Endothelial cell (in vitro differentiated cells): Measurements from ENCODE around the gene JADE3. TPM values are rescaled to one million over a fixed set of nuclear protein-coding genes. Genes with fewer than 3 reads are reported as not detected.
A peak's percentile ranks its signal among the peaks of the same experiment; 100 is the strongest.

Source experiments
- DNase-seq: peaks from one replicate; pipeline ENCODE4 v3.0.0; 2021; ENCODE audit warnings: low spot score
- H3K27ac Mint-ChIP-seq: one replicate; pipeline ENCODE4 v1.8.0; 2021; ENCODE audit warnings: mixed read lengths, inconsistent platforms; ENCODE audit not compliant: unreplicated experiment
- H3K27me3 Mint-ChIP-seq: one replicate; pipeline ENCODE4 v1.8.0; 2021; ENCODE audit warnings: mild to moderate bottlenecking, moderate library complexity, mixed read lengths, inconsistent platforms; ENCODE audit not compliant: unreplicated experiment
- H3K36me3 Mint-ChIP-seq: one replicate; pipeline ENCODE4 v1.8.0; 2021; ENCODE audit warnings: mild to moderate bottlenecking, low read depth, mixed read lengths, inconsistent platforms; ENCODE audit not compliant: unreplicated experiment
- H3K4me1 Mint-ChIP-seq: one replicate; pipeline ENCODE4 v1.8.0; 2021; ENCODE audit warnings: mild to moderate bottlenecking, mixed read lengths, inconsistent platforms; ENCODE audit not compliant: unreplicated experiment
- H3K4me3 Mint-ChIP-seq: one replicate; pipeline ENCODE4 v1.8.0; 2021; ENCODE audit warnings: mild to moderate bottlenecking, mixed read lengths, inconsistent platforms; ENCODE audit not compliant: unreplicated experiment
- H3K9me3 Mint-ChIP-seq: one replicate; pipeline ENCODE4 v1.8.0; 2021; ENCODE audit warnings: mixed read lengths, inconsistent platforms; ENCODE audit not compliant: unreplicated experiment
- total RNA-seq: library from RNA; stranded (reverse); fragmentation: NEBNext Ultra II Directional; extraction: Animal tissue kit (Norgen Biotek cat#: 25700); gene quantifications from one replicate; pipeline ENCODE4 v1.2.1, GENCODE V29; 2021; ENCODE audit not compliant: unreplicated experiment
- TF ChIP-seq, protein P1 (sequence below): fragments of 200-600 bp; sonication (generic); IDR thresholded peaks from one replicate; pipeline ENCODE4 v1.5.0; 2021; ENCODE audit warnings: antibody characterized with exemption; ENCODE audit not compliant: unreplicated experiment

Gene JADE3
- total RNA-seq, 1 donor from 2014 or later: 17.4 TPM

DNA sequence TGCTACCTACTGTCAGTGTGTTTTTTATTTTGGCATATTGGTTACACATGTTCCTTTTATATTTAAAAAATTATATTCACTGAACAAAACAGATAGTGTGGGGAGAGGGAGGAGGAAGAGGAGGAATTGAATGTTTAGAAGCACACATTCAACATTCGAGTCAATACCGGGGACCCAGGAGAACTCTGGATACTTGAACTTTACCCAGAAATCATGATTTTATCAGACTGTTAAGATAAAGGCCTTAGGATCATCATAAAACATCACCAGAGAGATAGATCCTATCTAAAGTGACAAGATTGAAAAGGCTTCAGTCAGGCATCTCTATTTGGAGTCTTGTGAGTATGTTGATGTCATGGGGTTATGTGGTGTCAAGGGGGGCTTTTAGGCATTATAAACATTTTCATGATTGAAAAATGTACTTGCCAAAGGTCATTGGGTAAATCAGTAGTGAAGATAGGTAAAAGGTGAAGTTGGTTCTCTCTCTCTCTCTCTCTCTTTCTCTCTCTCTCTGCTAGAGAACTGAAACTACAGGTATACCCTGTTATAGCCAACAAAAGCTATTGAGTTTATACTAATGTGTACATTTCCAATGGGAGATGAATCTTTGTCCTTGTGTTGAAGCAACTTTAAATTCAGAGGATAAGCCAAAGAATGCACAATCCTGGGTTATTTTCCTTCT is 149.2 kb downstream of the JADE3 start:
- no peak overlapping the region for H3K27ac Mint-ChIP-seq
- H3K4me3 Mint-ChIP-seq: no peak overlapping the region
- peaks cover 3% of the 10 kb centered on the region for H3K36me3 Mint-ChIP-seq
- H3K4me1 Mint-ChIP-seq: no peaks in the 10 kb centered on the region
- no peaks in the 10 kb centered on the region for H3K9me3 Mint-ChIP-seq
- DNase-seq: no peak
- H3K27me3 Mint-ChIP-seq: no peaks in the 10 kb centered on the region
- TF ChIP-seq, protein P1, sequence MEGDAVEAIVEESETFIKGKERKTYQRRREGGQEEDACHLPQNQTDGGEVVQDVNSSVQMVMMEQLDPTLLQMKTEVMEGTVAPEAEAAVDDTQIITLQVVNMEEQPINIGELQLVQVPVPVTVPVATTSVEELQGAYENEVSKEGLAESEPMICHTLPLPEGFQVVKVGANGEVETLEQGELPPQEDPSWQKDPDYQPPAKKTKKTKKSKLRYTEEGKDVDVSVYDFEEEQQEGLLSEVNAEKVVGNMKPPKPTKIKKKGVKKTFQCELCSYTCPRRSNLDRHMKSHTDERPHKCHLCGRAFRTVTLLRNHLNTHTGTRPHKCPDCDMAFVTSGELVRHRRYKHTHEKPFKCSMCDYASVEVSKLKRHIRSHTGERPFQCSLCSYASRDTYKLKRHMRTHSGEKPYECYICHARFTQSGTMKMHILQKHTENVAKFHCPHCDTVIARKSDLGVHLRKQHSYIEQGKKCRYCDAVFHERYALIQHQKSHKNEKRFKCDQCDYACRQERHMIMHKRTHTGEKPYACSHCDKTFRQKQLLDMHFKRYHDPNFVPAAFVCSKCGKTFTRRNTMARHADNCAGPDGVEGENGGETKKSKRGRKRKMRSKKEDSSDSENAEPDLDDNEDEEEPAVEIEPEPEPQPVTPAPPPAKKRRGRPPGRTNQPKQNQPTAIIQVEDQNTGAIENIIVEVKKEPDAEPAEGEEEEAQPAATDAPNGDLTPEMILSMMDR: no peak

DNA sequence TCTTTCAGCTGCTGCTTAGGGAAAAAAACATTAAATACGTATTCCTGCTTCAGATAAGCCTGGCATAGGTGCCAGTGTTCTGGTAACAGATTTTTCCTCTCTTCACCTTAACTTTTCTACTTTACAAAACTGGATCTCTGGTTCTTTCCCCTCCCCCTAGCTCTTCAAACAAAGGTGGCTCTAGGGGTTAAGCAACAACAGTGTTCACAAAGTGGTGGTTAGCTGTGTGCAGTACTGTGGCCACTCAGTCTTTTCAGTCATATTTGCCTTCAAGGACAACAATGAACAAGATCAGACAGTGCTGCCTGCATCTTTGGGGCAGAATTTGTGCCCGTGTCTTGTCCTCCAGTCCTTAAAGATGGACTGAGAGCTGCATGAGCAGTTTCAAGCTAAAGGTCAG is 151.0 kb downstream of the JADE3 start:
- Mint-ChIP-seq H3K4me1 (no peaks in the 10 kb centered on the region), H3K27ac (no peak overlapping the region), H3K36me3 (no peaks in the 10 kb centered on the region), H3K4me3 (no peak overlapping the region), H3K9me3 (no peaks in the 10 kb centered on the region), H3K27me3 (no peaks in the 10 kb centered on the region)
- no peak for DNase-seq
- TF ChIP-seq, protein P1: no peak

DNA sequence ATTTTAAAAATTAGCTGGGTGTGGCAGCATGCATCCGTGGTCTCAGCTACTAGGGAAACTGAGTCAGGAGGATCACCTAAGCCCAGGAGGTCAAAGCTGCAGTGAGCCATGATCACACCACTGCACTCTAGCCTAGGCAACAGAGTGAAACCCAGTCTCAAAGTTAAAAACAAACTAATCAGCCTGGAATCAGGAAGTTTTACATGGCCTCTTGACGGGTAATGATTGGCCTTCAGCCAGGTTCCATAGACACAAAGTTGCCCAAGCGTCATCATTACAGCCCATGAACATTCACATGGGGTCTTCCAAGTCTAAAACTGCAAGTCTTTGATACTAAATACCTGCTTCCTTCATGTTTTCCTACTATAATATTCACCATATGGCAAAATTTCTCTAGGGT is 156.0 kb downstream of the JADE3 start:
- Mint-ChIP-seq H3K36me3 (no peaks in the 10 kb centered on the region), H3K4me1 (no peaks in the 10 kb centered on the region), H3K27ac (no peak overlapping the region), H3K4me3 (no peak overlapping the region), H3K27me3 (peaks cover 1% of the 10 kb centered on the region), H3K9me3 (no peaks in the 10 kb centered on the region)
- no peak for DNase-seq
- TF ChIP-seq, protein P1: no peak

DNA sequence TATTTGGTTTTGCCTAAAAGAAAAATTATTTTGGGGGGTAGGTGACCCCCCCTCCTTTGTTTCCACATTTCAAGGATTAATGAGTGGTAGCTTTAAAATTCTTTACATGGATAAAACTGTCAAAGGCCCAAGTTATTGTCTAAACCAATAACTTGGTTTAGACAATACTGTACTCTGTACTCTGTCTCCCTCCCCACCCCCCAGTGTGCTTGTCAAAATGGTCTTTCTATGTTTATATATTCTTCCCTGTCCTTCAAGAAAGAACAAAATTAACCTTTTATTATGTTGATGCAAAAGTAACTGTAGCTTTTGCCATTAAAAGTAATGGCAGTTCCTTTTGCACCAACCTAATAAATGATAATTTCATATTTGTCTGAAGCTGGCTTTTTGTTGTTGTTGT is 156.5 kb downstream of the JADE3 start:
- TF ChIP-seq, protein P1: no peak
- no peaks in the 10 kb centered on the region for H3K9me3 Mint-ChIP-seq

DNA sequence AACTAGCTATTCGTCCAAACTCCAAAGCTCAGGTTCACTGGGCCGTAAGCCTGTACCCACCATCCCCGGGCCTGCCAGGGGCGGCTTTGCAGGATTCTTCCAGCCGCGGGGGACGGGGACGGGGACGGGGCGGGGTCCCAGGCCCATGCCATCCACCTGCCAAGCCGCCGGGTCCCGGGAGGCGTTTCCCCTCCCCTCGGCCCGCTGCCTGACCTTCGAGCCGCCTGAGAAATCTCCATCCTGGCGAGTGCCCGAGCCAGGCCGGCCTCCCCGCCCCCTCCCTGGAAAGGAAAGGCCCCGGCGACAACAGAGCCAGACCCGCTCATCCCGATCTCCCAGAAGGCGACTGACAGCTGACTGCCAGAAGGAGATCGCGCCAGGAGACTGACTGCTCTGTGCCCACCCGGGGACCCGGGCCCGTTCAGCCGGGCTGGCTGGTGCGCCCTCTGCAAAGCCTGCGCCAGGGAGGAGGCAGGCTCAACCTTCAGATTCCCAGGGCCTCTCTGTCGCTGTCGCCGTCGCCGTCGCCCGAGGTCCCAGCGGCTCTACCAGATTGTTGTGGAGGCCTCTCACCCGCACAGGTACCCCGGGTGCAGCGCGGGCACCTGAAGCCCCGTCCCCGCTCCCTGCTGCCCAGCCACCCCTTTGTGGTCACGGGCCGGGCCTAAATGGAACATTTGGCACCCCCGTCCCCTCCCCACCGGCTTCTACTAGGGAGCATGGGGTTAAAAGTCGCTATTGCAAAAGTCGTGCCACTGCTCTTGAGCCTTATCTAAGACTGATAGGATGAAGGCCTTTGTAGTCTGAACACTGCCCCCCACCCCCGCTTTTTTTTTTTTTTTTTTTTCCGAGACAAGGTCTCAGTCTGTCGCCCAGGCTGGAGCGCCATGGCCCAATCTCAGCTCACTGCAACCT is 166.2 kb downstream of the JADE3 start, which contains the start of gene RGN:
TSS of gene RGN (plus strand) at position 315 of the 915 bp plus-strand sequence. CDS start 2,702 bp downstream, outside the sequence.
- TF ChIP-seq, protein P1: no peak
- Mint-ChIP-seq H3K9me3 (no peaks in the 10 kb centered on the region), H3K27me3 (no peaks in the 10 kb centered on the region), H3K4me3 (no peak within 1 kb of the TSS), H3K27ac (no peak within 1 kb of the TSS), H3K36me3 (no peaks in the 10 kb centered on the region), H3K4me1 (peaks cover 6% of the 10 kb centered on the region)
- DNase-seq: peak; percentile 3

More for the DNA sequence above, 156.5 kb downstream of the JADE3 start:
- no peak for DNase-seq
- Mint-ChIP-seq H3K27ac (no peak overlapping the region), H3K4me1 (no peaks in the 10 kb centered on the region), H3K36me3 (no peaks in the 10 kb centered on the region), H3K4me3 (no peak overlapping the region), H3K27me3 (peaks cover 1% of the 10 kb centered on the region)
